Testis (tissue), 2 donors: Measurements from ENCODE around the gene PTPRG.

Source experiments
- CTCF ChIP-seq, 3 experiments: fragments of 450-650 bp in 2 of 3; fragments of 200-600 bp in 1 of 3; sonication (generic) in 1 of 3; IDR thresholded peaks; one replicate each; pipeline ENCODE4 v1.5.1; 2016 to 2019; ENCODE audit warnings: antibody characterized with exemption in 3 of 3, mild to moderate bottlenecking in 2 of 3, moderate library complexity in 1 of 3
- POLR2A ChIP-seq: fragments of 450-650 bp; IDR thresholded peaks from one replicate; pipeline ENCODE4 v1.6.1; 2017; ENCODE audit warnings: antibody characterized with exemption, mild to moderate bottlenecking, moderate library complexity

- TF ChIP-seq CTCF (IDR thresholded peaks at IDR 0.05) = no peak
- no peak for TF ChIP-seq POLR2A
Observed at GRCh38 chr3:61964566-61964965, 403.2 kb downstream of the PTPRG start.
